HEK293T (cell line): ENCODE results near the gene OR2B3.
"Not testable (repeated sequence)": the region's sequence is repeated elsewhere in the genome, so short reads cannot be mapped to it uniquely, and the experiment has no call there.

ENCODE experiments used
- CTCF ChIA-PET: fragments of 350-600 bp; formaldehyde crosslinking; extraction: SDS; loops from one replicate; lab custom pipeline; 2021; ENCODE audit warnings: antibody characterized with exemption, inconsistent platforms; lab: Yijun Ruan, JAX
- POLR2A ChIA-PET: fragments of 350-600 bp; formaldehyde crosslinking; extraction: SDS; loops from one replicate; lab custom pipeline; 2020; ENCODE audit warnings: antibody characterized with exemption, inconsistent platforms; lab: Yijun Ruan, JAX
- DNase-seq: peaks from one replicate; pipeline ENCODE4 v3.0.0; 2012; ENCODE audit warnings: mixed read lengths; ENCODE audit errors: extremely low spot score
- ARNT ChIP-seq: fragments of 450-650 bp; IDR thresholded peaks from 2 replicates; pipeline ENCODE4 v1.6.1; 2017; ENCODE audit warnings: mild to moderate bottlenecking
- BHLHE40 ChIP-seq: fragments of 450-650 bp; IDR thresholded peaks from 2 replicates; pipeline ENCODE4 v1.6.1; 2016; ENCODE audit warnings: mild to moderate bottlenecking, moderate library complexity, borderline replicate concordance
- CTBP1 ChIP-seq: fragments of 450-650 bp; IDR thresholded peaks from 2 replicates; pipeline ENCODE4 v1.6.1; 2016; ENCODE audit warnings: borderline replicate concordance
- ELF4 ChIP-seq: fragments of 450-650 bp; IDR thresholded peaks from 2 replicates; pipeline ENCODE4 v1.6.1; 2017; ENCODE audit warnings: antibody characterized with exemption
- FOXA1 ChIP-seq: fragments of 450-650 bp; IDR thresholded peaks from 2 replicates; pipeline ENCODE4 v1.6.1; 2016; ENCODE audit warnings: mild to moderate bottlenecking
- FOXK2 ChIP-seq: fragments of 450-650 bp; IDR thresholded peaks from 2 replicates; pipeline ENCODE4 v1.6.1; 2016; ENCODE audit warnings: mild to moderate bottlenecking
- FOXM1 ChIP-seq: fragments of 450-650 bp; IDR thresholded peaks from 2 replicates; pipeline ENCODE4 v1.6.1; 2017; ENCODE audit warnings: mild to moderate bottlenecking, borderline replicate concordance
- HDGF ChIP-seq: fragments of 450-650 bp; IDR thresholded peaks from 2 replicates; pipeline ENCODE4 v1.6.1; 2017; ENCODE audit warnings: antibody characterized with exemption, borderline replicate concordance
- L3MBTL2 ChIP-seq: fragments of 450-650 bp; conservative IDR thresholded peaks from 2 replicates; pipeline ENCODE4 v1.6.1; 2016; ENCODE audit warnings: mild to moderate bottlenecking
- LEF1 ChIP-seq: fragments of 450-650 bp; IDR thresholded peaks from 2 replicates; pipeline ENCODE4 v1.6.1; 2017; ENCODE audit warnings: mild to moderate bottlenecking, borderline replicate concordance
- NFRKB ChIP-seq: fragments of 450-650 bp; IDR thresholded peaks from 2 replicates; pipeline ENCODE4 v1.6.1; 2016; ENCODE audit warnings: mild to moderate bottlenecking, moderate library complexity
- PKNOX1 ChIP-seq: fragments of 450-650 bp; IDR thresholded peaks from 2 replicates; pipeline ENCODE4 v1.6.1; 2016
- SP1 ChIP-seq: fragments of 450-650 bp; IDR thresholded peaks from 2 replicates; pipeline ENCODE4 v1.6.1; 2017
- SUZ12 ChIP-seq: fragments of 450-650 bp; IDR thresholded peaks from 2 replicates; pipeline ENCODE4 v1.6.1; 2016; ENCODE audit warnings: mild to moderate bottlenecking
- TARDBP ChIP-seq: fragments of 450-650 bp; IDR thresholded peaks from 2 replicates; pipeline ENCODE4 v1.6.1; 2016
- ZNF384 ChIP-seq: fragments of 450-650 bp; IDR thresholded peaks from 2 replicates; pipeline ENCODE4 v1.6.1; 2016

Gene OR2B3, protein sequence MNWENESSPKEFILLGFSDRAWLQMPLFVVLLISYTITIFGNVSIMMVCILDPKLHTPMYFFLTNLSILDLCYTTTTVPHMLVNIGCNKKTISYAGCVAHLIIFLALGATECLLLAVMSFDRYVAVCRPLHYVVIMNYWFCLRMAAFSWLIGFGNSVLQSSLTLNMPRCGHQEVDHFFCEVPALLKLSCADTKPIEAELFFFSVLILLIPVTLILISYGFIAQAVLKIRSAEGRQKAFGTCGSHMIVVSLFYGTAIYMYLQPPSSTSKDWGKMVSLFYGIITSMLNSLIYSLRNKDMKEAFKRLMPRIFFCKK

GRCh38 chr6:29087213-29087612, at the start of gene OR2B3:
TSS of gene OR2B3 (minus strand) at chr6:29087313. CDS start at chr6:29087248, 65 bp downstream.
- POLR2A ChIA-PET = no interaction called here
- CTCF ChIA-PET = no interaction called here
- TF ChIP-seq TARDBP (no peak), HDGF (no peak), FOXM1 (no peak)
- no peak for DNase-seq

GRCh38 chr6:29131691-29132090, 44.6 kb upstream of the OR2B3 start:
- POLR2A ChIA-PET = no interaction called here
- TF ChIP-seq BHLHE40 (no peak), NFRKB (no peak), FOXM1 (no peak), SUZ12 (no peak), FOXA1 (no peak), PKNOX1 (no peak)

GRCh38 chr6:29130644-29131043, 43.5 kb upstream of the OR2B3 start:
- ChIA-PET POLR2A (no interaction called here), CTCF (interaction anchor here (1.0 kb wide), 1 partner anchor 12 kb away, joined by 4 read pairs; no protein-coding TSS in a partner anchor)
- TF ChIP-seq FOXK2 = no peak
- TF ChIP-seq SP1 = no peak
- TF ChIP-seq ARNT = no peak
- no peak for TF ChIP-seq NFRKB
- TF ChIP-seq PKNOX1 = no peak
- no peak for TF ChIP-seq BHLHE40
- TF ChIP-seq L3MBTL2 = no peak
- no peak for TF ChIP-seq FOXM1
- DNase-seq = no peak

More at GRCh38 chr6:29131691-29132090, 44.6 kb upstream of the OR2B3 start:
- no peak for DNase-seq
- CTCF ChIA-PET = no interaction called here

DNA sequence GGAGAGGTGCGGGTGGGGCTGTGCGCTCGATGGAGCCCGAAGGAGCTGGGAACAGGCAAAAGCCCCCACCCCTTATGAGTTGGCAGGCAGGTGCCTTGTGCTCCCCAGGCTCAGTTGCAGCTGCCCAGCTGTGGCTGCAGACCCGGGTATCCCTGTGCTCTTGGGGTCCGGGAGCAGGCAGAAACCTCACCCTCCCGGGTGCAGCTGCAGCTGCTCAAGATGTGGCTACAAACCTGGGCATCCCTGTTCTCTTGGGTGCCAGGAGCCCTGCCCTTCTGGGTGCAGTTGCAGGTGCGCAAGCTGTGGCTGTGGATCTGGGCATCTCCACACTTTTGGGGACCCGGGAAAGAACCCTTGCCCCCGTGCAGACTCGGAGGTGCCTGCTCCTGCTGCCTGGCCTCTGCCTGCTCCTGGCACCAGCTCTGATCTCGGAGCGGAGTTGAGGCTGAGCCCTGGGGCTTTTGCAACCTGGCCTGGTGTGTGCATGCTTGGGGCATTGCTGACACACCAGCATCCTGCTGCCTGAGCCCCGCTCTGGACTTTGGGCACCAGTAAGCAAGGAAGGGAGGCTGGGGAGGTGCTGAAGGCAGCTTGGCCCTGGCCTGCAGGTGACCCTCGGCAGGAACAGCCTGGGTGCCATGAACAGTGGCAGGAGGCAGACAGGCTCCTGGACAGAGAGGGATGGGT, 42.4 kb upstream of the OR2B3 start:
- DNase-seq = no peak
- CTCF ChIA-PET = interaction anchor here (1.0 kb wide), 1 partner anchor 11 kb away, joined by 4 read pairs; no protein-coding TSS in a partner anchor
- POLR2A ChIA-PET = no interaction called here
- TF ChIP-seq LEF1 (no peak), BHLHE40 (no peak), CTBP1 (no peak), ARNT (no peak), FOXM1 (no peak), ELF4 (no peak), FOXA1 (no peak), ZNF384 (no peak), NFRKB (no peak), L3MBTL2 (no peak), SP1 (no peak), FOXK2 (no peak), SUZ12 (no peak), TARDBP (no peak), HDGF (no peak)

- CTCF ChIA-PET, DNase-seq, POLR2A ChIA-PET: not testable (repeated sequence)
These were observed 27.9 kb upstream of the OR2B3 start for GRCh38 chr6:29114964-29115363.

DNA sequence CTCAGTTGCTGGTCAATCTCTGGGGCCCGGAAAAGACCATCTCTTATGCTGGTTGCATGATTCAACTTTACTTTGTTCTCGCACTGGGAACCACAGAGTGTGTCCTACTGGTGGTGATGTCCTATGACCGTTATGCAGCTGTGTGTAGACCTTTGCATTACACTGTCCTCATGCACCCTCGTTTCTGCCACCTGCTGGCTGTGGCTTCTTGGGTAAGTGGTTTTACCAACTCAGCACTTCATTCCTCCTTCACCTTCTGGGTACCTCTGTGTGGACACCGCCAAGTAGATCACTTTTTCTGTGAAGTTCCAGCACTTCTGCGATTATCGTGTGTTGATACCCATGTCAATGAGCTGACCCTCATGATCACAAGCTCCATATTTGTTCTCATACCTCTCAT, 25.0 kb upstream of the OR2B3 start:
- ChIA-PET CTCF (interaction anchor here (0.8 kb wide), 1 partner anchor 615 kb away, joined by 3 read pairs; no protein-coding TSS in a partner anchor), POLR2A (no interaction called here)
- TF ChIP-seq ELF4 (no peak), FOXM1 (no peak), LEF1 (no peak), SUZ12 (no peak), TARDBP (no peak)
- no peak for DNase-seq

DNA sequence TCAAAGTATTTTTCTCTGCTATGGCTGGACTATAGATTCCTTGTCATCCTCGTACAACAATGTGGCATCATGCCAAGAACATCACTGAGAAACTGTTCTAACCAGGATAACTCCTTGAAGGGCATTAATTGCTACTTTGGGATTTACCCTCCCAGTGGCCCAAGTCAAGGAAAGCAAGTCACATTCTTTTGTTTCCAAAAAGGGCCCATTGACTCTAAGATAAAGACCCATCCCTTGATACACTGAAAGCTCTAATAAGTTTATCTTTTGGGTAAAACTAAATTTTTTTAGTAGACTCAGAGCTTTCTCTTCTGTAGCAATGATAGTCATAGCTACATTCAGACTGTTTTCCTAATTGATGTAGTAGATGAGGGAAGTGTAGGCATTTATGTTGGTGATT, 20.6 kb upstream of the OR2B3 start, which contains the start of gene OR2J3:
Gene OR2J3, plus strand, starts transcription at position 301 of the 400 bp plus-strand sequence. CDS start 3,833 bp downstream, outside the sequence.
- no peak for TF ChIP-seq PKNOX1
- no peak for TF ChIP-seq FOXA1
- TF ChIP-seq L3MBTL2 = no peak
- TF ChIP-seq CTBP1 = no peak
- no peak for TF ChIP-seq NFRKB
- TF ChIP-seq ELF4 = no peak
- TF ChIP-seq ZNF384 = no peak
- no peak for TF ChIP-seq BHLHE40
- no peak for TF ChIP-seq FOXM1
- TF ChIP-seq FOXK2 = no peak
- TF ChIP-seq TARDBP = no peak
- ChIA-PET POLR2A (no interaction called here), CTCF (no interaction called here)

More for the DNA sequence above, 20.6 kb upstream of the OR2B3 start, which contains the start of gene OR2J3:
- no peak for DNase-seq
